ENCODE data around the gene MFN2. TPM values are rescaled to one million over a fixed set of nuclear protein-coding genes. Genes with fewer than 3 reads are reported as not detected.

The MFN2 gene
- polyA plus RNA-seq, 1 donor from 2014 or later, result 64.9 TPM

- TF ChIP-seq MXI1 (conservative IDR thresholded peaks at IDR 0.05; ENCODE audit: poor library complexity, severe bottlenecking) (no peak), EZH2 (IDR thresholded peaks at IDR 0.05; ENCODE audit: borderline replicate concordance, insufficient read depth, low read length, poor library complexity, severe bottlenecking) (no peak), TAF1 (IDR thresholded peaks at IDR 0.05; ENCODE audit: low read depth) (no peak), POLR2AphosphoS5 (IDR thresholded peaks at IDR 0.05) (no peak), RAD21 (conservative IDR thresholded peaks at IDR 0.05) (no peak), CTCF (IDR thresholded peaks at IDR 0.05; ENCODE audit: poor library complexity, severe bottlenecking) (no peak), REST (IDR thresholded peaks at IDR 0.05; ENCODE audit: borderline replicate concordance) (no peak), SMC3 (conservative IDR thresholded peaks at IDR 0.05; ENCODE audit: poor library complexity) (no peak), EP300 (conservative IDR thresholded peaks at IDR 0.05; ENCODE audit: poor library complexity, severe bottlenecking) (no peak)
- Histone ChIP-seq H3K4me3 (ENCODE audit: low read length) (no peak overlapping the region), H3K79me2 (replicated peaks; ENCODE audit: insufficient read depth, low read length) (no peaks in the 10 kb centered on the region), H3K9me3 (ENCODE audit: low read length) (no peaks in the 10 kb centered on the region), H3K27ac (ENCODE audit: low read length) (no peak overlapping the region), H3K9ac (ENCODE audit: low read length) (no peak overlapping the region), H4K20me1 (ENCODE audit: insufficient read depth) (no peaks in the 10 kb centered on the region), H3K36me3 (ENCODE audit: insufficient read depth, low read length) (no peaks in the 10 kb centered on the region), H3K4me2 (ENCODE audit: low read length) (no peak overlapping the region), H3K9me2 (ENCODE audit: insufficient read depth, low read length) (no peaks in the 10 kb centered on the region), H3F3A (ENCODE audit: insufficient read depth, low read length, poor library complexity, severe bottlenecking) (no peaks in the 10 kb centered on the region), H2AFZ (ENCODE audit: low read depth, low read length) (no peak overlapping the region), H3K27me3 (ENCODE audit: insufficient read depth, low read depth, low read length) (no peaks in the 10 kb centered on the region)
These were observed 72.9 kb downstream of the MFN2 start for GRCh38 chr1:12052997-12053686.

GRCh38 chr1:12053752-12054548, 73.7 kb downstream of the MFN2 start:
- Histone ChIP-seq H3K27me3 (ENCODE audit: insufficient read depth, low read depth, low read length) (no peaks in the 10 kb centered on the region), H2AFZ (ENCODE audit: low read depth, low read length) (no peak overlapping the region)

More at GRCh38 chr1:12053752-12054548, 73.7 kb downstream of the MFN2 start:
- no peaks in the 10 kb centered on the region for H3K36me3 ChIP-seq (ENCODE audit: insufficient read depth, low read length)
- no peak for TF ChIP-seq RAD21 (conservative IDR thresholded peaks at IDR 0.05)
- TF ChIP-seq SMC3 (conservative IDR thresholded peaks at IDR 0.05; ENCODE audit: poor library complexity), result no peak
- TF ChIP-seq POLR2AphosphoS5 (IDR thresholded peaks at IDR 0.05), result no peak
- TF ChIP-seq TAF1 (IDR thresholded peaks at IDR 0.05; ENCODE audit: low read depth), result no peak
- no peak for TF ChIP-seq CTCF (IDR thresholded peaks at IDR 0.05; ENCODE audit: poor library complexity, severe bottlenecking)
- no peak for TF ChIP-seq EP300 (conservative IDR thresholded peaks at IDR 0.05; ENCODE audit: poor library complexity, severe bottlenecking)
- no peak for TF ChIP-seq REST (IDR thresholded peaks at IDR 0.05; ENCODE audit: borderline replicate concordance)
- no peak for TF ChIP-seq EZH2 (IDR thresholded peaks at IDR 0.05; ENCODE audit: borderline replicate concordance, insufficient read depth, low read length, poor library complexity, severe bottlenecking)
- TF ChIP-seq MXI1 (conservative IDR thresholded peaks at IDR 0.05; ENCODE audit: poor library complexity, severe bottlenecking), result no peak
- no peaks in the 10 kb centered on the region for H3K79me2 ChIP-seq (replicated peaks; ENCODE audit: insufficient read depth, low read length)
- no peaks in the 10 kb centered on the region for H3F3A ChIP-seq (ENCODE audit: insufficient read depth, low read length, poor library complexity, severe bottlenecking)
- no peaks in the 10 kb centered on the region for H3K9me3 ChIP-seq (ENCODE audit: low read length)
- H4K20me1 ChIP-seq (ENCODE audit: insufficient read depth), result no peaks in the 10 kb centered on the region
- H3K9ac ChIP-seq (ENCODE audit: low read length), result no peak overlapping the region
- no peak overlapping the region for H3K4me3 ChIP-seq (ENCODE audit: low read length)
- H3K9me2 ChIP-seq (ENCODE audit: insufficient read depth, low read length), result no peaks in the 10 kb centered on the region
- no peak overlapping the region for H3K27ac ChIP-seq (ENCODE audit: low read length)
- no peak overlapping the region for H3K4me2 ChIP-seq (ENCODE audit: low read length)

All from neural cell (in vitro differentiated cells).